ENCODE data around the gene C4orf17. TPM values are rescaled to one million over a fixed set of nuclear protein-coding genes. Genes with fewer than 3 reads are reported as not detected.

C4orf17 gene
- polyA plus RNA-seq, 3 donors, result not detected

DNA sequence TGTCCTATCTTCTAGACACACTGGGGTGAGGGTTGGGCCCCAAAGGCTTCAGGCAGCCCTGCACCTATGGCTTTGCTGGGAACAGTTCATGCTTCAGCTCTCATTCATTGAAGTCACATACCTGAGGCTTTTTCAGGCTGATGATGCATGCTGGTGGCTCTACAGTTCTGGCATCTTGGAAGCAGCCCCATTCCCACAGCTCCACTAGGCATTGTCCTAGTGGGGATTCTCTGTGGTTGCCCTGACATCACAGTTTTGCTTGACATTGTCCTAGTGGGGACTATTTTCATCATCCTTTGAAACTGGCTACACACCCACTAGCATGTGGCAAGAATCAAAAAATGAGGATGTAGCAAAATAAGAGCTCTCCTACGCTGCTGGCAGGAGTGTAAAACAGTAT, 37.7 kb upstream of the C4orf17 start:
- Histone ChIP-seq H4K20me1 (ENCODE audit: insufficient read depth, low read length) (no peaks in the 10 kb centered on the region), H2AFZ (ENCODE audit: insufficient read depth, low read depth, low read length, poor library complexity, severe bottlenecking) (no peak overlapping the region), H3K4me2 (replicated peaks; ENCODE audit: extremely low read depth, low read length, poor library complexity, severe bottlenecking) (no peak overlapping the region), H3K9me3 (replicated peaks in 1 of 2; ENCODE audit: control insufficient read depth in 1 of 2, insufficient read depth in 1 of 2, low read length in 2 of 2) (no peaks in the 10 kb centered on the region), H3K27ac (ENCODE audit: low read depth in 1 of 2, low read length in 2 of 2) (no peak overlapping the region), H3K9ac (ENCODE audit: insufficient read depth, low read length, poor library complexity, severe bottlenecking) (no peak overlapping the region), H3K4me3 (replicated peaks in 1 of 3; ENCODE audit: low read depth in 2 of 3, low read length in 3 of 3) (no peak overlapping the region), H3K27me3 (ENCODE audit: control insufficient read depth in 2 of 2, insufficient read depth in 2 of 2, low read length in 2 of 2) (no peaks in the 10 kb centered on the region), H3K79me2 (ENCODE audit: insufficient read depth, low read length) (no peaks in the 10 kb centered on the region), H3K4me1 (ENCODE audit: control insufficient read depth in 1 of 2, insufficient read depth in 2 of 2, low read length in 2 of 2) (no peaks in the 10 kb centered on the region), H3K36me3 (replicated peaks in 1 of 2; ENCODE audit: control insufficient read depth in 1 of 2, insufficient read depth in 2 of 2, low read length in 2 of 2) (no peaks in the 10 kb centered on the region)
- Mint-ChIP-seq H3K36me3 (no peaks in the 10 kb centered on the region), H3K4me3 (no peak overlapping the region), H3K27ac (no peak overlapping the region), H3K4me1 (no peaks in the 10 kb centered on the region), H3K27me3 (ENCODE audit: low read depth in 3 of 3) (peaks cover 0 to 4% (median 2%) of the 10 kb centered on the region in 3 donors), H3K9me3 (peaks cover 0 to 3% (median 0%) of the 10 kb centered on the region in 7 donors)
- DNase-seq, result no peak
- intact Hi-C loops (cut with micrococcal nuclease), result no loop called here
- TF ChIP-seq, protein P1, sequence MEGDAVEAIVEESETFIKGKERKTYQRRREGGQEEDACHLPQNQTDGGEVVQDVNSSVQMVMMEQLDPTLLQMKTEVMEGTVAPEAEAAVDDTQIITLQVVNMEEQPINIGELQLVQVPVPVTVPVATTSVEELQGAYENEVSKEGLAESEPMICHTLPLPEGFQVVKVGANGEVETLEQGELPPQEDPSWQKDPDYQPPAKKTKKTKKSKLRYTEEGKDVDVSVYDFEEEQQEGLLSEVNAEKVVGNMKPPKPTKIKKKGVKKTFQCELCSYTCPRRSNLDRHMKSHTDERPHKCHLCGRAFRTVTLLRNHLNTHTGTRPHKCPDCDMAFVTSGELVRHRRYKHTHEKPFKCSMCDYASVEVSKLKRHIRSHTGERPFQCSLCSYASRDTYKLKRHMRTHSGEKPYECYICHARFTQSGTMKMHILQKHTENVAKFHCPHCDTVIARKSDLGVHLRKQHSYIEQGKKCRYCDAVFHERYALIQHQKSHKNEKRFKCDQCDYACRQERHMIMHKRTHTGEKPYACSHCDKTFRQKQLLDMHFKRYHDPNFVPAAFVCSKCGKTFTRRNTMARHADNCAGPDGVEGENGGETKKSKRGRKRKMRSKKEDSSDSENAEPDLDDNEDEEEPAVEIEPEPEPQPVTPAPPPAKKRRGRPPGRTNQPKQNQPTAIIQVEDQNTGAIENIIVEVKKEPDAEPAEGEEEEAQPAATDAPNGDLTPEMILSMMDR (IDR thresholded peaks at IDR 0.05), result no peak
- WGBS (ENCODE audit: insufficient coverage), result no CpG with 5 or more reads among the region's 1 CpG

DNA sequence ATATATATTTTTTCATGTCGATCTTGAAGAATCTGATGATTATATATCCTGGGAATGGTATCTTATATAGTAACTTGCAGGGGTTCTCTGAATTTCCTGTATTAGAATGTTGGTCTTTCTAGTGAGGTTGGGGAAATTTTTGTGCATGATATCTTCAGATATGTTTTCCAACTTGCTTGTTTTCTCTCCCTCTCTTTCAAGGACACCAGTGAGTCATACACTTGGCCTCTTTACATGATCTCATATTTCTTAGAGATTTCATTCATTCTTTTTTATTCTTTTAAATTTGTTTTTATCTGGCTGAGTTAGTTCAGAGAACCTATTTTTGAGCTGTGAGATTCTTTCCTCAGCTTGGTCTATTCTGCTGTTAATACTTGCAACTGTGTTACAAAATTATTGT, 27.2 kb upstream of the C4orf17 start:
- Mint-ChIP-seq H3K4me3 (no peak overlapping the region), H3K4me1 (no peaks in the 10 kb centered on the region), H3K27ac (no peak overlapping the region), H3K9me3 (peaks cover 3 to 38% (median 29%) of the 10 kb centered on the region in 7 donors), H3K27me3 (ENCODE audit: low read depth in 3 of 3) (peaks cover 0 to 2% (median 0%) of the 10 kb centered on the region in 3 donors), H3K36me3 (no peaks in the 10 kb centered on the region)
- no peaks in the 10 kb centered on the region for H3K27me3 ChIP-seq (ENCODE audit: control insufficient read depth in 2 of 2, insufficient read depth in 2 of 2, low read length in 2 of 2)
- H3K27ac ChIP-seq (ENCODE audit: low read depth in 1 of 2, low read length in 2 of 2), result no peak overlapping the region
- no peak overlapping the region for H3K9ac ChIP-seq (ENCODE audit: insufficient read depth, low read length, poor library complexity, severe bottlenecking)
- no peaks in the 10 kb centered on the region for H3K79me2 ChIP-seq (ENCODE audit: insufficient read depth, low read length)
- no CpG with 5 or more reads among the region's 1 CpG for WGBS (ENCODE audit: insufficient coverage)
- H3K4me2 ChIP-seq (replicated peaks; ENCODE audit: extremely low read depth, low read length, poor library complexity, severe bottlenecking), result no peak overlapping the region
- TF ChIP-seq, protein P1 (IDR thresholded peaks at IDR 0.05), result no peak
- intact Hi-C loops (cut with micrococcal nuclease), result no loop called here
- H3K4me3 ChIP-seq (replicated peaks in 1 of 3; ENCODE audit: low read depth in 2 of 3, low read length in 3 of 3), result no peak overlapping the region
- peaks cover 31 to 35% of the 10 kb centered on the region in 2 donors for H3K9me3 ChIP-seq (replicated peaks in 1 of 2; ENCODE audit: control insufficient read depth in 1 of 2, insufficient read depth in 1 of 2, low read length in 2 of 2)
- no peaks in the 10 kb centered on the region for H3K36me3 ChIP-seq (replicated peaks in 1 of 2; ENCODE audit: control insufficient read depth in 1 of 2, insufficient read depth in 2 of 2, low read length in 2 of 2)
- H4K20me1 ChIP-seq (ENCODE audit: insufficient read depth, low read length), result no peaks in the 10 kb centered on the region
- H3K4me1 ChIP-seq (ENCODE audit: control insufficient read depth in 1 of 2, insufficient read depth in 2 of 2, low read length in 2 of 2), result no peaks in the 10 kb centered on the region
- no peak overlapping the region for H2AFZ ChIP-seq (ENCODE audit: insufficient read depth, low read depth, low read length, poor library complexity, severe bottlenecking)
- DNase-seq, result no peak

All from CD14-positive monocyte (primary cell).